ENCODE results near the gene KBTBD8.

The KBTBD8 gene

DNA sequence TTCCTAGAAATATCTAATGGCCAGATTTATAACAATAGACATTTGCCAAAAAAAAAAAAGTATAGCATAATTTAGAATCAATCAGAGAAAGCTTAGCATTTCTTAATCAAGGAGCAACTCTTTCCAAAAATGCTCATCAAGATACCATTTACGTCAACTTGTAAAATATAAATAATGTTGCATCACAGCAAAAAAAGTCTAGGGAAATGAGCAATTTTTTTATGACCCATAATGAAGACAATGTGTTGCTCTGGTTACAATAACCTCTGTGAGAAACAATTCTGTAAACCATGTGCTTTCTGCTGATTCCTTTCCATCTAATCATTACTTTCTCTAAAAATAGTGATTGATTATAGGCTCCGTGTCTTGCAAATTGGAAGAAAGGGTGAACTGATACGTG, 36.3 kb downstream of the KBTBD8 start:
- H4K20me1 ChIP-seq (ENCODE audit: insufficient read depth, low read length): no peaks in the 10 kb centered on the region
- H3K4me2 ChIP-seq (ENCODE audit: insufficient read depth, low read length): no peak overlapping the region
- no peak overlapping the region for H3K4me3 ChIP-seq (ENCODE audit: low read depth in 1 of 2, low read length in 2 of 2)
- H3K27ac ChIP-seq (ENCODE audit: low read length): no peak overlapping the region
- TF ChIP-seq EZH2 (IDR thresholded peaks at IDR 0.05; ENCODE audit: borderline replicate concordance, low read depth, low read length, severe bottlenecking): no peak
- TF ChIP-seq, protein P1, sequence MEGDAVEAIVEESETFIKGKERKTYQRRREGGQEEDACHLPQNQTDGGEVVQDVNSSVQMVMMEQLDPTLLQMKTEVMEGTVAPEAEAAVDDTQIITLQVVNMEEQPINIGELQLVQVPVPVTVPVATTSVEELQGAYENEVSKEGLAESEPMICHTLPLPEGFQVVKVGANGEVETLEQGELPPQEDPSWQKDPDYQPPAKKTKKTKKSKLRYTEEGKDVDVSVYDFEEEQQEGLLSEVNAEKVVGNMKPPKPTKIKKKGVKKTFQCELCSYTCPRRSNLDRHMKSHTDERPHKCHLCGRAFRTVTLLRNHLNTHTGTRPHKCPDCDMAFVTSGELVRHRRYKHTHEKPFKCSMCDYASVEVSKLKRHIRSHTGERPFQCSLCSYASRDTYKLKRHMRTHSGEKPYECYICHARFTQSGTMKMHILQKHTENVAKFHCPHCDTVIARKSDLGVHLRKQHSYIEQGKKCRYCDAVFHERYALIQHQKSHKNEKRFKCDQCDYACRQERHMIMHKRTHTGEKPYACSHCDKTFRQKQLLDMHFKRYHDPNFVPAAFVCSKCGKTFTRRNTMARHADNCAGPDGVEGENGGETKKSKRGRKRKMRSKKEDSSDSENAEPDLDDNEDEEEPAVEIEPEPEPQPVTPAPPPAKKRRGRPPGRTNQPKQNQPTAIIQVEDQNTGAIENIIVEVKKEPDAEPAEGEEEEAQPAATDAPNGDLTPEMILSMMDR (IDR thresholded peaks at IDR 0.05; ENCODE audit: borderline replicate concordance, extremely low read depth, low read length, poor library complexity, severe bottlenecking): no peak
- H3K4me1 ChIP-seq (ENCODE audit: insufficient read depth, low read length): no peaks in the 10 kb centered on the region
- ATAC-seq (ENCODE audit: insufficient read depth, low read depth) (no peak), DNase-seq (no peak)
- H3K36me3 ChIP-seq (ENCODE audit: insufficient read depth, low read length): no peaks in the 10 kb centered on the region
- no peaks in the 10 kb centered on the region for H3K9me3 ChIP-seq (ENCODE audit: insufficient read depth, low read length, severe bottlenecking)
- H3K79me2 ChIP-seq (ENCODE audit: insufficient read depth, low read length): no peaks in the 10 kb centered on the region
- H3K27me3 ChIP-seq (ENCODE audit: insufficient read depth, low read length, poor library complexity): no peaks in the 10 kb centered on the region
- H2AFZ ChIP-seq (ENCODE audit: low read depth, low read length): no peak overlapping the region
- H3K9ac ChIP-seq (ENCODE audit: low read depth, low read length): no peak overlapping the region

DNA sequence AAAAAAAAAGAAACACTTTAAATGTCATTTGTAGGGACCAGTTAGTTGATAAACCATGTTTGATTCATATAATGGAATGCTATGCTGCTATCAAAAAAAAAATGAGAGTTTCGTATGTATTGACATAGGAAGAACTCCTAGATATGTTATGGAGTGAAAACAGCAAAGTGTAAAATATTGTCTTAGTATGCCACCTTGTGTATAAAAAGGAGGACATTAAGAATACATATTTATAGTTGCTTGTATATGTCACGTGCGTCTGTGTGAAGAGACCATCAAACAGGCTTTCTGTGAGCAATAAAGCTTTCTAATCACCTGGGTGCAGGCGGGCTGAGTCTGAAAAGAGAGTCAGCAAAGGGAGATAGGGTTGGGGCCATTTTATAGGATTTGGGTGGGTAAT, 39.5 kb downstream of the KBTBD8 start:
- no peaks in the 10 kb centered on the region for H3K9me3 ChIP-seq (ENCODE audit: insufficient read depth, low read length, severe bottlenecking)
- H3K79me2 ChIP-seq (ENCODE audit: insufficient read depth, low read length): no peaks in the 10 kb centered on the region
- TF ChIP-seq EZH2 (IDR thresholded peaks at IDR 0.05; ENCODE audit: borderline replicate concordance, low read depth, low read length, severe bottlenecking): no peak
- TF ChIP-seq, protein P1 (IDR thresholded peaks at IDR 0.05; ENCODE audit: borderline replicate concordance, extremely low read depth, low read length, poor library complexity, severe bottlenecking): no peak
- H3K36me3 ChIP-seq (ENCODE audit: insufficient read depth, low read length): no peaks in the 10 kb centered on the region
- no peaks in the 10 kb centered on the region for H4K20me1 ChIP-seq (ENCODE audit: insufficient read depth, low read length)
- no peak overlapping the region for H3K9ac ChIP-seq (ENCODE audit: low read depth, low read length)
- H2AFZ ChIP-seq (ENCODE audit: low read depth, low read length): no peak overlapping the region
- H3K4me1 ChIP-seq (ENCODE audit: insufficient read depth, low read length): no peaks in the 10 kb centered on the region
- no peak overlapping the region for H3K27ac ChIP-seq (ENCODE audit: low read length)
- H3K27me3 ChIP-seq (ENCODE audit: insufficient read depth, low read length, poor library complexity): no peaks in the 10 kb centered on the region
- H3K4me2 ChIP-seq (ENCODE audit: insufficient read depth, low read length): no peak overlapping the region
- ATAC-seq (ENCODE audit: insufficient read depth, low read depth) (no peak), DNase-seq (no peak)
- H3K4me3 ChIP-seq (ENCODE audit: low read depth in 1 of 2, low read length in 2 of 2): no peak overlapping the region

DNA sequence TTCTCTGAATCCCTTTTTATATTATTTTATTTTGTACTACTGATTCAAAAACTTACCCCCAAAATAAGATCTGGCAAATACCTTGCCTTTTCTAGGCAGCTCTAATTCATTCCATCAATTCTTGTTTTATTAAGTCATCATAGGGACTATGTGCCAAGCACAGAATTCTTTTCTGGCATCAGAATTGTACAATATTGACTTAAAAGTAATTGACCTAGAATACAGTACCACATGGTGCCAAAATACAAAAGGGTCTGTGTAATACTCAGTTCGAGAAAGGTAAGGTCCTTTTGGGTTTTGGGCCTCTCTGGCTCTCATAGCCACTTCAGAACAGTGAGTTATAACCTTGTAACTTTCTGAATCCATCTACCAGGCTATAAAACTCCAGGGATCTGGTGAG, 46.2 kb downstream of the KBTBD8 start:
- no peak for ATAC-seq (ENCODE audit: insufficient read depth, low read depth)

More for the DNA sequence above, 46.2 kb downstream of the KBTBD8 start:
- H3K27me3 ChIP-seq (ENCODE audit: insufficient read depth, low read length, poor library complexity): peaks cover 3% of the 10 kb centered on the region
- H3K36me3 ChIP-seq (ENCODE audit: insufficient read depth, low read length): no peaks in the 10 kb centered on the region
- no peak overlapping the region for H2AFZ ChIP-seq (ENCODE audit: low read depth, low read length)
- H3K4me2 ChIP-seq (ENCODE audit: insufficient read depth, low read length): no peak overlapping the region
- H4K20me1 ChIP-seq (ENCODE audit: insufficient read depth, low read length): no peaks in the 10 kb centered on the region
- DNase-seq: no peak
- H3K79me2 ChIP-seq (ENCODE audit: insufficient read depth, low read length): no peaks in the 10 kb centered on the region
- no peaks in the 10 kb centered on the region for H3K9me3 ChIP-seq (ENCODE audit: insufficient read depth, low read length, severe bottlenecking)
- H3K9ac ChIP-seq (ENCODE audit: low read depth, low read length): no peak overlapping the region
- no peak overlapping the region for H3K4me3 ChIP-seq (ENCODE audit: low read depth in 1 of 2, low read length in 2 of 2)
- TF ChIP-seq, protein P1 (IDR thresholded peaks at IDR 0.05; ENCODE audit: borderline replicate concordance, extremely low read depth, low read length, poor library complexity, severe bottlenecking): no peak
- TF ChIP-seq EZH2 (IDR thresholded peaks at IDR 0.05; ENCODE audit: borderline replicate concordance, low read depth, low read length, severe bottlenecking): no peak
- no peaks in the 10 kb centered on the region for H3K4me1 ChIP-seq (ENCODE audit: insufficient read depth, low read length)
- H3K27ac ChIP-seq (ENCODE audit: low read length): no peak overlapping the region
